Esophagus squamous epithelium (tissue), 4 donors: Measurements from ENCODE around the gene GATA5.

ENCODE experiments used
- POLR2A ChIP-seq, 4 donors: fragments of 450-650 bp; IDR thresholded peaks; one replicate each; pipeline ENCODE4 v1.6.1; 2017; ENCODE audit warnings: antibody characterized with exemption in 4 of 4, mild to moderate bottlenecking in 4 of 4, moderate library complexity in 3 of 4
- TF ChIP-seq, protein P1 (sequence below), 6 experiments: fragments of 450-650 bp in 4 of 6; fragments of 200-600 bp in 2 of 6; sonication (generic) in 2 of 6; IDR thresholded peaks; one replicate each; pipeline ENCODE4 v1.5.1; 2016 to 2019; ENCODE audit warnings: antibody characterized with exemption in 6 of 6, mild to moderate bottlenecking in 4 of 6, moderate library complexity in 4 of 6

DNA sequence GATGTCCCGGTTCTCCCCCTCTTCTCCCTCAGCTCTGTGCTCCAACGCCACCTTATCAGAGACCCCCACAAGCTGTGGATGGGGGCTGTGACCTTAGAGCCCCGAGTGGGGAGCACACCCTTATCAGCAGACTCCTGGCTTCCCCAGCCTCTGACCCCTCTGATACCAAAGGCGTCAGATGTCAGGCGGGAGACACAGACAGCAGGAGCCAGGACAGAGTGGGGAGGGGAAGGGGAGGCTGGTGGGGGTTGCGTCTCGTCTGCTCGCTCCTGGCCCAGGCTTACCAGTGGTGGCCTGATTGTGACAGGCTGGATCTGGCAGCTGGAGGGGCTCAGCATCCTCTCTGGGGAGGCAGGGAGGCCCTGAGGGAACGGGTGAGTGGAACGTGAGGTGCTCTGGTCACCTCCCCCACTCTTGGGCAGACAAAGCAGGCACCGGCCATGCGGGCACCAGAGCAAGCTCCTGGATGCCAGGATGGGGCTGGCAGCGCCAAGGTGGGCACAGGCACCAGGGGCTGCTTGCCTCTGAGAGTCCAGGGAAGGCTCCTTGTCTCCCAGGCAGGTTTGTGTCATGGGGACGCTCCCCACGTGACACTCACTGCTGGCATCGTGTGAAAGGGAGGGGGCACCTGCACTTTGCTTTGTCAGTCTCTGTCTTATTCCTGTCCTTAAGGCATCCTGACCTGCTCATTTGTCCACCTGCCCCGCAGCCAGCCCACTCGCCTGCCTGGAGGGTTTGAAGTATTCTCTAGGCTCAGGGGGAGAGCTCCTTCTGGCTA, 27.8 kb upstream of the GATA5 start:
- TF ChIP-seq POLR2A (IDR thresholded peaks at IDR 0.05): no peak
- TF ChIP-seq, protein P1, sequence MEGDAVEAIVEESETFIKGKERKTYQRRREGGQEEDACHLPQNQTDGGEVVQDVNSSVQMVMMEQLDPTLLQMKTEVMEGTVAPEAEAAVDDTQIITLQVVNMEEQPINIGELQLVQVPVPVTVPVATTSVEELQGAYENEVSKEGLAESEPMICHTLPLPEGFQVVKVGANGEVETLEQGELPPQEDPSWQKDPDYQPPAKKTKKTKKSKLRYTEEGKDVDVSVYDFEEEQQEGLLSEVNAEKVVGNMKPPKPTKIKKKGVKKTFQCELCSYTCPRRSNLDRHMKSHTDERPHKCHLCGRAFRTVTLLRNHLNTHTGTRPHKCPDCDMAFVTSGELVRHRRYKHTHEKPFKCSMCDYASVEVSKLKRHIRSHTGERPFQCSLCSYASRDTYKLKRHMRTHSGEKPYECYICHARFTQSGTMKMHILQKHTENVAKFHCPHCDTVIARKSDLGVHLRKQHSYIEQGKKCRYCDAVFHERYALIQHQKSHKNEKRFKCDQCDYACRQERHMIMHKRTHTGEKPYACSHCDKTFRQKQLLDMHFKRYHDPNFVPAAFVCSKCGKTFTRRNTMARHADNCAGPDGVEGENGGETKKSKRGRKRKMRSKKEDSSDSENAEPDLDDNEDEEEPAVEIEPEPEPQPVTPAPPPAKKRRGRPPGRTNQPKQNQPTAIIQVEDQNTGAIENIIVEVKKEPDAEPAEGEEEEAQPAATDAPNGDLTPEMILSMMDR (IDR thresholded peaks at IDR 0.05): no peak
